GM12875 (cell line): Measurements from ENCODE around the gene YAP1.

Experiments
- H3K4me3 ChIP-seq: one replicate; pipeline ENCODE4 v1.5.1; 2011; ENCODE audit warnings: low read depth, low read length, control low read depth
- CTCF ChIP-seq: IDR thresholded peaks from 2 replicates; pipeline ENCODE4 v1.5.1; 2011; ENCODE audit warnings: low read depth, mild to moderate bottlenecking, control low read depth, inconsistent platforms, low read length, moderate library complexity, borderline replicate concordance; ENCODE audit not compliant: insufficient read depth

The YAP1 gene

DNA sequence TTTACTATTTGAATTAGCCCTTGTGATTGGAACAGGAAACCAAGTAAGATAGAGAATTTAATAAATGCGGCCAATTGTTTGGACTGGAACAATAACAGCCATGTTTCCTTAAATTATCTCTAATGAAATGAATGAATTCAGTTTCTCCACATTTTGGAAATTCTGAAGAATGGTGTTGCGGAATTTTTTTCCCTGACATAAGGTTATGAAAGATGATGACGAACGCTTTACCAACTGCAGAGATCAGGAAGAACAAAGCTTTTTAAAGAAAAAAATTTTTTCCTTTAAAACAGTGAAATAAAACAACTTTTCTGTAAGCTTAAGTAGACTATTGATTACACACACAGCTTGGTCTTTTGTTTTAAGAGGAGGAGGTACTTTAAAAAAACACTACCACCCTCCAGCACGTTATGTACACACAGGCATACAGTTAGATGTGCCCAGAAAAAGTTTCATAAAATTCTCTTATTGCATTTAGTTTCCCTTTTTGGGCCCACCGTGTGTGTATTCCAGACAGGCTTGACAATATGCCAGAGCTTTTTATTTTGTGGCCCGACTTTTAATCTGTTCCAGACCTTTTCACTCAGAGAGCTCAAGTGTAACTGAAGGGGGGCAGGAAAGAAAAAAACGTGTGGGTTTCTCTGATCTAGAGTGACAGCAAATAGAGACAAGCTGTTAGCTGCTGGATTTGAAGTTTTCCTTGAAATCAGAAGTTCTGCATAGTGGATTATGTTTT, 77.3 kb downstream of the YAP1 start:
- no peak overlapping the region for H3K4me3 ChIP-seq
- no peak for TF ChIP-seq CTCF

GRCh38 chr11:102188488-102188887, 78.2 kb downstream of the YAP1 start:
- no peak for TF ChIP-seq CTCF
- no peak overlapping the region for H3K4me3 ChIP-seq

- no peak for TF ChIP-seq CTCF
- H3K4me3 ChIP-seq = no peak overlapping the region
Measured at GRCh38 chr11:102191832-102192231, 81.6 kb downstream of the YAP1 start.

DNA sequence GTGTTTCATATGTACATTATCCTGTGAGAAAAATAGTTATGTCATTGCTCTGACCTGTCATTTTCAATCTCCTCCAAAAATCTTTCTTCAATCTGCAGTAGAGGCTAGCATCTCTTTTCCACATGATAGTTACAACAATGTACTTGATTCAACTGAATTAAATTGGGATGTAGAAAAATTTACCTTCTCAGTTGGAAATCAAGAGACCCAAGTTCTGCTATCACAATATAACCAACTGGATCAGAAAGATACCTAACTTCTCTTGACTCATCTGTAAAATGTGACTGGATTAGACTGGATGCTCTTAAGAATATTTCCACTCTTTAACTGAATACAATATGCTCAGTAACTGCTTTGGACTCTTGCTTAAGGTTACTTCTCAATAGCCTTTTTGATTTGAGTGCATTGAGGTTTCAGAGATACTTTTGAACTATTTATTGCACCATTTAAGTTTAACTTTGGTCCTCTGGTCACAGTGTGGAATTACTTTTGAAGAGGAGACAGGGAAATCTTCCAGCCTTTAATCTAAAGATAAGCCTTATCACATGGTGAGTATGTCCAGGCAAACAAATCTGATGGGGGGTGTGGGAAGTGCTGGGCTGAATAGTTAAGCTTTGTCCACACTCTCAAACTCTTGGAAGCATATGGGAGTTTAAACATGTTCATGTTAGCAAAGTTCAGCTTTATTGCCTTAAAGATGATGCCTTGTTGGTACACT, 82.3 kb downstream of the YAP1 start:
- no peak overlapping the region for H3K4me3 ChIP-seq
- TF ChIP-seq CTCF = no peak

- TF ChIP-seq CTCF = no peak
- H3K4me3 ChIP-seq = no peak overlapping the region
Measured at GRCh38 chr11:102194257-102194656, 84.0 kb downstream of the YAP1 start.

DNA sequence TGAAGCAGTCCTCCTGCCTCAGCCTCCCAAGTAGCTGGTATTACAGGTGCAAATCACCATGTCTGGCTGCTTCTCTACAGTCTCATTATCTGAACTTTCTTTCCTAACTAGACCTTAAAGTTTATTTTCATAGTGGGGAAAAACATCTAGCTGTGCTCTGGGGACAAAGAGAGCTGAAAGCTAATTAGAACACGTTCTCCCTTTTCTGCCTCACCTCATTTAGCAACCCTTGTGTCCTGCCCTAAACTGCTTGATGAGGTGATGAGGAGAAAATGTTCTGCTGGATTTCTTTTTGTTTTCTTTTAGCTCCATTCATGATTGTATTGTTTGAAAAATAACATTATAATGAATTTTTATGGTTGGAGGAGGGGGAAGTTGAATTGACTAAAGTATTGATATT, 84.7 kb downstream of the YAP1 start:
- no peak for TF ChIP-seq CTCF
- no peak overlapping the region for H3K4me3 ChIP-seq

DNA sequence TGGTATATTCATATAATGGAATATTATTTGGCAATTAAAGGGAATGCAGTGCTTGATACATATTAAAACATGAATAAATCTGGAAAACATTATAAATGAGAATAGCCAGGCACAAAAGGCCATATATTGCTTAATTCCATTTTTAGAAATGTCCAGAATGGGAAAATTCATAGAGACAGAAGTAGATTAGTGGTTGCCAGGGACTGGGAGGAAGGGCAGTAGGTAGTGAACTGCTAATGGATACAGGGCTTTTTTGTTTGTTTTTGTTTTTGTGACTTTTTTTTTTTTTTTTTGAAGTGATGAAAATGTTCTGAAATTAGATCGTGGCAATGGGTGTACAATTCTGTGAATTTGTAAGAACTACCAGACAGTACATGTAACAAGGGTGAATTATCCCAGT, 86.1 kb downstream of the YAP1 start:
- no peak overlapping the region for H3K4me3 ChIP-seq
- TF ChIP-seq CTCF = no peak
